Sigmoid colon (tissue), 7 donors: ENCODE results near the gene CABLES2. TPM values are rescaled to one million over a fixed set of nuclear protein-coding genes. Genes with fewer than 3 reads are reported as not detected.
"Not testable (repeated sequence)": the region's sequence is repeated elsewhere in the genome, so short reads cannot be mapped to it uniquely, and the experiment has no call there.

Experiments
- DNase-seq: peaks from one replicate; pipeline ENCODE4 v3.0.0-alpha.2; 2019
- H3K27ac ChIP-seq, 4 donors: fragments of 200-600 bp; sonication (generic); one replicate each; pipeline ENCODE4 v1.5.1; 2016 to 2019; ENCODE audit warnings: mild to moderate bottlenecking in 1 of 4
- H3K27me3 ChIP-seq, 3 donors: fragments of 200-600 bp; sonication (generic); one replicate each; pipeline ENCODE4 v1.5.1; 2019; ENCODE audit warnings: mild to moderate bottlenecking in 1 of 3
- H3K36me3 ChIP-seq, 4 donors: fragments of 200-600 bp; sonication (generic); one replicate each; pipeline ENCODE4 v1.5.1; 2016 to 2019
- H3K4me1 ChIP-seq, 4 donors: fragments of 200-600 bp; sonication (generic); one replicate each; pipeline ENCODE4 v1.5.1; 2017 to 2019
- H3K4me3 ChIP-seq, 4 donors: fragments of 200-600 bp; sonication (generic); one replicate each; pipeline ENCODE4 v1.5.1; 2017 to 2019; ENCODE audit warnings: mild to moderate bottlenecking in 2 of 4, moderate library complexity in 1 of 4
- H3K9me3 ChIP-seq, 4 donors: fragments of 200-600 bp in 3 of 4; sonication (generic) in 3 of 4; one replicate each; pipeline versions ENCODE4 v1.5.1 to v1.6.1; 2013 to 2019
- CTCF ChIP-seq, 4 experiments: fragments of 450-650 bp in 3 of 4; fragments of 200-600 bp in 1 of 4; IDR thresholded peaks; one replicate each; pipeline ENCODE4 v1.5.1; 2016 to 2019; ENCODE audit warnings: antibody characterized with exemption in 4 of 4, mild to moderate bottlenecking in 3 of 4, moderate library complexity in 2 of 4
- EP300 ChIP-seq, 4 donors: sonication (generic); formaldehyde crosslinking; IDR thresholded peaks; one replicate each; pipeline ENCODE4 v1.6.1; 2017; ENCODE audit warnings: antibody characterized with exemption in 4 of 4
- POLR2A ChIP-seq, 2 donors: fragments of 450-650 bp; IDR thresholded peaks; one replicate each; pipeline ENCODE4 v1.6.1; 2016; ENCODE audit warnings: antibody characterized with exemption in 2 of 2, mild to moderate bottlenecking in 2 of 2, moderate library complexity in 2 of 2
- POLR2AphosphoS5 ChIP-seq, 4 donors: sonication (generic); formaldehyde crosslinking; IDR thresholded peaks; one replicate each; pipeline ENCODE4 v1.6.1; 2017; ENCODE audit warnings: antibody characterized with exemption in 4 of 4
- WGBS, 2 donors: extraction: QIAGEN DNeasy Blood & Tissue Kit; methylation state at CpG; one replicate each; pipeline ENCODE4 v1.1.7; 2013; 5-methylcytosine and 5-hydroxymethylcytosine counted together
- intact Hi-C: fragments of 100-400 bp; cut with DNase I; formaldehyde crosslinking; loops from one replicate; pipeline ENCODE4 v1.15.1; 2023
- polyA plus RNA-seq, 3 donors: library from polyadenylated mRNA; stranded (reverse); fragments of 200-250 nt; gene quantifications; one replicate each; pipeline ENCODE4 v1.2.3, GENCODE V29; 2013
- total RNA-seq, 4 donors: library from RNA; depleted of rRNA; stranded (reverse); fragments of >200 nt; gene quantifications; one replicate each; pipeline ENCODE4 v1.1.0, GENCODE V29; 2016
- donor health status: healthy with polysubstance abuse.
- donor health status: Bipolar disorder and iron deficiency.
- donor health status: healthy.

Gene CABLES2
- total and polyA plus RNA-seq, 7 donors: 1.8 to 6.9 (median 3.6) TPM

- peak overlapping the region; percentile 81 to 99 (median 86) for H3K27ac ChIP-seq
- H3K36me3 ChIP-seq: no peaks in the 10 kb centered on the region
- H3K27me3 ChIP-seq: no peaks in the 10 kb centered on the region
- no peaks in the 10 kb centered on the region for H3K9me3 ChIP-seq
- intact Hi-C loops: loop anchor here (5.0 kb wide), 1 partner anchor 32 kb away; no protein-coding TSS in a partner anchor
- peaks cover 0 to 84% (median 84%) of the 10 kb centered on the region in 4 donors for H3K4me1 ChIP-seq
- no peak overlapping the region for H3K4me3 ChIP-seq
- WGBS, 2 donors: 28 to 57% methylated on average over 24 of the region's 24 CpGs
- no peak for DNase-seq
- TF ChIP-seq POLR2AphosphoS5 (IDR thresholded peaks at IDR 0.05) (no peak), POLR2A (IDR thresholded peaks at IDR 0.05) (no peak), CTCF (IDR thresholded peaks at IDR 0.05) (no peak), EP300 (IDR thresholded peaks at IDR 0.05) (no peak)
Observed at GRCh38 chr20:62374331-62375152, 32.5 kb downstream of the CABLES2 start.

- H3K4me3 ChIP-seq, intact Hi-C loops, H3K9me3 ChIP-seq, H3K27me3 ChIP-seq, H3K36me3 ChIP-seq, DNase-seq: not testable (repeated sequence)
- peak overlapping the region; percentile 81 to 99 (median 86) for H3K27ac ChIP-seq
- 81 to 93% methylated on average over 27 of the region's 40 CpGs for WGBS, 2 donors
- peaks cover 0 to 93% (median 92%) of the 10 kb centered on the region in 4 donors for H3K4me1 ChIP-seq
Observed at GRCh38 chr20:62373631-62374179, 33.4 kb downstream of the CABLES2 start.

- 66 to 80% methylated on average over 29 of the region's 29 CpGs for WGBS, 2 donors
- Histone ChIP-seq H3K27ac (peak overlapping the region; percentile 95 to 99 (median 98)), H3K9me3 (no peaks in the 10 kb centered on the region), H3K27me3 (no peaks in the 10 kb centered on the region), H3K36me3 (no peaks in the 10 kb centered on the region), H3K4me1 (peaks cover 0 to 93% (median 92%) of the 10 kb centered on the region in 4 donors), H3K4me3 (peak overlapping the region in 3 of 4 donors; percentile 2 to 14 (median 12))
- intact Hi-C loops: no loop called here
- TF ChIP-seq POLR2A (IDR thresholded peaks at IDR 0.05): peak in 1 of 2 donors; percentile 16
- TF ChIP-seq CTCF (IDR thresholded peaks at IDR 0.05): no peak
- TF ChIP-seq POLR2AphosphoS5 (IDR thresholded peaks at IDR 0.05): peak; percentile 62 to 74 (median 67)
- TF ChIP-seq EP300 (IDR thresholded peaks at IDR 0.05): peak in 1 of 4 donors; percentile 50
- DNase-seq: peak; percentile 92
Observed at GRCh38 chr20:62372042-62372993, 34.8 kb downstream of the CABLES2 start.

GRCh38 chr20:62371588-62372041, 35.5 kb downstream of the CABLES2 start:
- intact Hi-C loops: no loop called here
- TF ChIP-seq POLR2AphosphoS5 (IDR thresholded peaks at IDR 0.05) (no peak), POLR2A (IDR thresholded peaks at IDR 0.05) (no peak), EP300 (IDR thresholded peaks at IDR 0.05) (no peak), CTCF (IDR thresholded peaks at IDR 0.05) (no peak)
- Histone ChIP-seq H3K36me3 (no peaks in the 10 kb centered on the region), H3K27ac (peak overlapping the region; percentile 95 to 99 (median 98)), H3K27me3 (no peaks in the 10 kb centered on the region), H3K9me3 (no peaks in the 10 kb centered on the region), H3K4me3 (peak overlapping the region in 3 of 4 donors; percentile 2 to 14 (median 12)), H3K4me1 (peaks cover 0 to 88% (median 88%) of the 10 kb centered on the region in 4 donors)
- 81 to 90% methylated on average over 8 of the region's 8 CpGs for WGBS, 2 donors
- no peak for DNase-seq
